Mammary epithelial cell (primary cell): ENCODE data around the gene AIFM1.
"Not testable (repeated sequence)": the region's sequence is repeated elsewhere in the genome, so short reads cannot be mapped to it uniquely, and the experiment has no call there.

ENCODE experiments used
- CTCF ChIP-seq, 2 donors: IDR thresholded peaks in 1 of 2; conservative IDR thresholded peaks in 1 of 2; 2 replicates each; pipeline ENCODE4 v1.5.1; 2011 to 2012; ENCODE audit warnings: inconsistent platforms in 2 of 2, low read length in 2 of 2, mild to moderate bottlenecking in 2 of 2, control low read depth in 1 of 2, low read depth in 1 of 2; ENCODE audit not compliant: insufficient read depth in 1 of 2; ENCODE audit errors: extremely low read depth in 1 of 2
- EZH2 ChIP-seq: IDR thresholded peaks from 2 replicates; pipeline ENCODE4 v1.6.1; 2012; ENCODE audit warnings: low read length, inconsistent platforms, borderline replicate concordance

DNA sequence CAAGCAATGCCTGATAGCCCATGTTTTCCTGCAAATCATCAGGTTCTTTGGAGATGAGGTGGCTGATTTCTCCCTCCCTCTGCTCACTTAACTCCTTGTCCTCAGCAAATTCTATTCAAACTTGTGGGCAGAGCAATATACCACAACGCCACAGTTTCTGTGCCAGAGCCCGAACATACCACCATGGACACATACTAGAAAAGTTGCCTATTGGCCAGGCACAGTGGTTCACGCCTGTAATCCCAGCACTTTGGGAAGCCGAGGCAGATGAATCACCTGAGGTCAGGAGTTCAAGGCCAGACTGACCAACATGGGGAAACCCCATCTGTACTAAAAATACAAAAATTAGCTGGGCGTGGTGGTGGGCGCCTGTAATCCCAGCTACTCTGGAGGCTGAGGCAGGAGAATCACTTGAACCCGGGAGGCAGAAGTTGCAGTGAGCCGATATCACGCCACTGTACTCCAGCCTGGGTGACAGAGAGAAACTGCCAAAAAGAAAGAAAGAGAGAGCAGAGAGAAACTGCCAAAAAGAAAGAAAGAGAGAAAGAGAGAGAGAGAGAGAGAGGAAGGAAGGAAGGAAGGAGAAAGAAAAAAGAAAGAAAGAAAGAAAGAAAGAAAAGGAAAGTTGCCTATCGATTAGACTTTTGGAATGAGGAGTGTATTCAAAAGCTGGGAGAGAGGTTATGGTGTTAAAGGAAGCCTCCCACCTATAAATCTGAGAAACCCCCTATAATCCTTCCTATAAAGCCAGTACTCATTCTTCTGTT lies 50.3 kb downstream of the AIFM1 start:
- TF ChIP-seq EZH2; CTCF (conservative IDR thresholded peaks at IDR 0.05 in 1 of 2, IDR thresholded peaks at IDR 0.05 in 1 of 2; ENCODE audit: extremely low read depth in 1 of 2, insufficient read depth in 1 of 2, low read depth in 1 of 2, low read length in 2 of 2): not testable (repeated sequence)
